ENCODE data around the gene ZFP36L1. TPM values are rescaled to one million over a fixed set of nuclear protein-coding genes. Genes with fewer than 3 reads are reported as not detected.

Gene ZFP36L1
- total and polyA plus RNA-seq, 10 of the 15 experiments (the other 5 are each of a cell fraction or from before 2014, with no cell fraction given), result 22.0 to 184 (median 66.1) TPM

GRCh38 chr14:68814539-68815297, 21.9 kb upstream of the ZFP36L1 start (continued):
- TF ChIP-seq RCOR1 (conservative IDR thresholded peaks at IDR 0.05; ENCODE audit: low read depth, low read length), result peak; percentile 60; the same call in 1 of the 2 replicates
- TF ChIP-seq, protein P1, sequence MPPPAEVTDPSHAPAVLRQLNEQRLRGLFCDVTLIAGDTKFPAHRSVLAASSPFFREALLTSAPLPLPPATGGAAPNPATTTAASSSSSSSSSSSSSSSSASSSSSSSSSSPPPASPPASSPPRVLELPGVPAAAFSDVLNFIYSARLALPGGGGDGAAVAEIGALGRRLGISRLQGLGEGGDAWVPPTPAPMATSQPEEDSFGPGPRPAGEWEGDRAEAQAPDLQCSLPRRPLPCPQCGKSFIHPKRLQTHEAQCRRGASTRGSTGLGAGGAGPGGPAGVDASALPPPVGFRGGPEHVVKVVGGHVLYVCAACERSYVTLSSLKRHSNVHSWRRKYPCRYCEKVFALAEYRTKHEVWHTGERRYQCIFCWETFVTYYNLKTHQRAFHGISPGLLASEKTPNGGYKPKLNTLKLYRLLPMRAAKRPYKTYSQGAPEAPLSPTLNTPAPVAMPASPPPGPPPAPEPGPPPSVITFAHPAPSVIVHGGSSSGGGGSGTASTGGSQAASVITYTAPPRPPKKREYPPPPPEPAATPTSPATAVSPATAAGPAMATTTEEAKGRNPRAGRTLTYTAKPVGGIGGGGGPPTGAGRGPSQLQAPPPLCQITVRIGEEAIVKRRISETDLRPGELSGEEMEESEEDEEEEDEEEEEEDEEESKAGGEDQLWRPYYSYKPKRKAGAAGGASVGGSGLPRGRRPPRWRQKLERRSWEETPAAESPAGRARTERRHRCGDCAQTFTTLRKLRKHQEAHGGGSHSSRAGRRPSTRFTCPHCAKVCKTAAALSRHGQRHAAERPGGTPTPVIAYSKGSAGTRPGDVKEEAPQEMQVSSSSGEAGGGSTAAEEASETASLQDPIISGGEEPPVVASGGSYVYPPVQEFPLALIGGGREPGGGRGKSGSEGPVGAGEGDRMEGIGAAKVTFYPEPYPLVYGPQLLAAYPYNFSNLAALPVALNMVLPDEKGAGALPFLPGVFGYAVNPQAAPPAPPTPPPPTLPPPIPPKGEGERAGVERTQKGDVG (CRISPR knock-in tag; IDR thresholded peaks at IDR 0.05), result no peak
- TF ChIP-seq FOXM1 (IDR thresholded peaks at IDR 0.05; ENCODE audit: low read depth, low read length), result no peak
- no peak for TF ChIP-seq SUZ12 (IDR thresholded peaks at IDR 0.05; ENCODE audit: unreplicated experiment)
- peak; percentile 61; the same call in 1 of the 2 replicates for TF ChIP-seq NR2F1 (conservative IDR thresholded peaks at IDR 0.05)
- TF ChIP-seq IRF3 (IDR thresholded peaks at IDR 0.05), result no peak
- no peak for TF ChIP-seq NRF1 (conservative IDR thresholded peaks at IDR 0.05; ENCODE audit: low read depth, low read length)
- TF ChIP-seq, protein P2, sequence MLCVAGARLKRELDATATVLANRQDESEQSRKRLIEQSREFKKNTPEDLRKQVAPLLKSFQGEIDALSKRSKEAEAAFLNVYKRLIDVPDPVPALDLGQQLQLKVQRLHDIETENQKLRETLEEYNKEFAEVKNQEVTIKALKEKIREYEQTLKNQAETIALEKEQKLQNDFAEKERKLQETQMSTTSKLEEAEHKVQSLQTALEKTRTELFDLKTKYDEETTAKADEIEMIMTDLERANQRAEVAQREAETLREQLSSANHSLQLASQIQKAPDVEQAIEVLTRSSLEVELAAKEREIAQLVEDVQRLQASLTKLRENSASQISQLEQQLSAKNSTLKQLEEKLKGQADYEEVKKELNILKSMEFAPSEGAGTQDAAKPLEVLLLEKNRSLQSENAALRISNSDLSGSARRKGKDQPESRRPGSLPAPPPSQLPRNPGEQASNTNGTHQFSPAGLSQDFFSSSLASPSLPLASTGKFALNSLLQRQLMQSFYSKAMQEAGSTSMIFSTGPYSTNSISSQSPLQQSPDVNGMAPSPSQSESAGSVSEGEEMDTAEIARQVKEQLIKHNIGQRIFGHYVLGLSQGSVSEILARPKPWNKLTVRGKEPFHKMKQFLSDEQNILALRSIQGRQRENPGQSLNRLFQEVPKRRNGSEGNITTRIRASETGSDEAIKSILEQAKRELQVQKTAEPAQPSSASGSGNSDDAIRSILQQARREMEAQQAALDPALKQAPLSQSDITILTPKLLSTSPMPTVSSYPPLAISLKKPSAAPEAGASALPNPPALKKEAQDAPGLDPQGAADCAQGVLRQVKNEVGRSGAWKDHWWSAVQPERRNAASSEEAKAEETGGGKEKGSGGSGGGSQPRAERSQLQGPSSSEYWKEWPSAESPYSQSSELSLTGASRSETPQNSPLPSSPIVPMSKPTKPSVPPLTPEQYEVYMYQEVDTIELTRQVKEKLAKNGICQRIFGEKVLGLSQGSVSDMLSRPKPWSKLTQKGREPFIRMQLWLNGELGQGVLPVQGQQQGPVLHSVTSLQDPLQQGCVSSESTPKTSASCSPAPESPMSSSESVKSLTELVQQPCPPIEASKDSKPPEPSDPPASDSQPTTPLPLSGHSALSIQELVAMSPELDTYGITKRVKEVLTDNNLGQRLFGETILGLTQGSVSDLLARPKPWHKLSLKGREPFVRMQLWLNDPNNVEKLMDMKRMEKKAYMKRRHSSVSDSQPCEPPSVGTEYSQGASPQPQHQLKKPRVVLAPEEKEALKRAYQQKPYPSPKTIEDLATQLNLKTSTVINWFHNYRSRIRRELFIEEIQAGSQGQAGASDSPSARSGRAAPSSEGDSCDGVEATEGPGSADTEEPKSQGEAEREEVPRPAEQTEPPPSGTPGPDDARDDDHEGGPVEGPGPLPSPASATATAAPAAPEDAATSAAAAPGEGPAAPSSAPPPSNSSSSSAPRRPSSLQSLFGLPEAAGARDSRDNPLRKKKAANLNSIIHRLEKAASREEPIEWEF (IDR thresholded peaks at IDR 0.05; ENCODE audit: insufficient replicate concordance, low read depth, low read length), result peak; percentile 19
- 0 out of 2 replicates have a peak, but pooled peaks have one; percentile 22 for TF ChIP-seq TCF12 (IDR thresholded peaks at IDR 0.05; ENCODE audit: low read depth, low read length)
- no peak for TF ChIP-seq CEBPZ (IDR thresholded peaks at IDR 0.05; ENCODE audit: low read depth, low read length)
- TF ChIP-seq SKIL (IDR thresholded peaks at IDR 0.05; ENCODE audit: low read depth, poor library complexity, severe bottlenecking), result peak; percentile 72
- peak in 1 of 2 experiments; percentile 32; a peak in 1 of 3 replicates for TF ChIP-seq EGR1 (IDR thresholded peaks at IDR 0.05; ENCODE audit: borderline replicate concordance in 1 of 2, low read depth in 2 of 2, low read length in 2 of 2)

Data from GM12878 (cell line).